Stimulated activated naive CD8-positive, alpha-beta T cell treated with anti-CD3 and anti-CD28 coated beads, Interleukin-15, Interleukin-2, amounts not matched to agents 100 U/mL and 50 U/mL, for 24 hours (primary cell): Measurements from ENCODE around the gene SNORC.
A peak's percentile ranks its signal among the peaks of the same experiment; 100 is the strongest.

ENCODE experiments used
- ATAC-seq: fragments of 150-1000 bp; cut with Tn5 transposase; one replicate; pipeline ENCODE4 v1.10.0; 2021
- DNase-seq: peaks from one replicate; pipeline ENCODE4 v3.0.0; 2021

The SNORC gene

DNA sequence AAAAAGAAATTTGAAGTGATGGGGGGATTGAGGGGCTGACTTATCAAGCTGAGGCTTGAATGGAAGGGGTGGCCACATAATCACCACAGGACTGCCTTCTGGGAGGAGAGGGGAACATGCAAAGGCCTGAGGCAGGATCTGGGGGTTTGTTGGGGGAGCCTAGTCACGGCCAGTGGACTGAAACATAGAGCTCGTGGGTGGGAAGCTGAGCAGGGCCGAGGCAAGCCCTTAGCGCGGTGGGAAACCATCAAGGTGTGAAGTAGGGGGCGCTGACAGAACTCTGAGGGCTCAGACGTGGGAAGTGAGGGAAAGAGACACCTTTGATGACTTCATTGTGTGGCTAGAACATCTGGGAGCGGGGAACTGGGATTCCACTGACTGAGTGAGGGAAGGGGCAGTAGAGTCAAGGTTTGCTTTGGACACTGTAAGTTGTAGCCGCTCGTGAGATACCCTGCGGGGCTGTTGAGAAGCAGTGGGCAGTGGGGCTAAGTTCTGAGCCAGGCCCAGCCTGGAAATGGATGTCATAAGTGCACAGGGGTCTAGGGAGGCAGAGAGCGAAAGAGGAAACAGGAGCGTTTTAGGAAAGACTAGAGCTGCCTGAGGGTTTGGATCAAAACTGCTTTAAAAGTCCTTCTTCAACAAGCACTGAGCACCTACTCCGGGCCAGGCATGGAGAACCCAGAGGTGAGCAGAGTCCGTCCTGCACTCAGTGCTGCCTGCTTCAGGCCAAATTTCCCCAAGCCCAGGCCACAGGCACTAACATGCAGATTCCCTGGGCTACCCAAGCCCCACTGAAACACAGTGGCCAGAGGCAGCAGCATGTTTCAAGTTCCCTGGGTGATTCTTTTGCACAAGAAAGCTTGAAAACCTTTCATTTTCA lies 686 bp upstream of the SNORC start:
- no peak for ATAC-seq
- DNase-seq: no peak

DNA sequence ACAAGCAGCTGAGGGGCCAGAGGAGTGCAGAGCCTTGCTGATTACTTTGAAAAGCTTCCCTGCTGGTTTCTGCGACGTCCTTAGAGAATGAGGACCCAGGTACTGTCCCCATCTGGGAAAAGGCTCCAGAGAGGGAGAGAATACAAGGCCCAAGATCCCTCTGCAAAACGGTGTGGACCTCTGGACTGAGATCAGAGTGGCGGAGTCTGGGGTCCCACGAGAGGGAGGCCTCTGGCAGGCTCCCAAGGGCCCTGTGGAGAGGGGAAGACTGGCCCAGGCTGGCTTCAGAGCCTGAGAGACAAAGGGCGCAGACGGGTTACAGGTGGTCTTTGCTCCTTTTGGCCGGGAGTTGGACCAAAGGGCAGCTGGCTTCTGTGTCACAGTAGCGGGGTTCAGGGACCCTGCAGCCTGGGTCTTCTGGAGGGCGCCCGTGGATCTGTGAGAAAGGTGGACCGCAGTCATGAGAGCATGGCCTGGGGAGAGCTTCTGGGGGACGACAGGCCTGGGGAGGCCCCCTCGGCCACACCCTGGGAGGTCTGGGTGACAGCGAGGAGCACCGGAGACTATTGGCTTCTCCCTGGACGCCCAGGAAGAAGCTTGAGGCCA lies 805 bp downstream of the SNORC start:
- DNase-seq (no peak), ATAC-seq (no peak)

- no peak for DNase-seq
- ATAC-seq: no peak
These were observed 1.4 kb downstream of the SNORC start for GRCh38 chr2:232871418-232871834.

GRCh38 chr2:232871835-232872736 lies 2.0 kb downstream of the SNORC start:
- no peak for ATAC-seq
- no peak for DNase-seq

- DNase-seq: no peak
- ATAC-seq: no peak
These were observed 2.8 kb downstream of the SNORC start for GRCh38 chr2:232872826-232873225.

GRCh38 chr2:232873292-232873908 lies 3.3 kb downstream of the SNORC start:
- no peak for ATAC-seq
- no peak for DNase-seq

DNA sequence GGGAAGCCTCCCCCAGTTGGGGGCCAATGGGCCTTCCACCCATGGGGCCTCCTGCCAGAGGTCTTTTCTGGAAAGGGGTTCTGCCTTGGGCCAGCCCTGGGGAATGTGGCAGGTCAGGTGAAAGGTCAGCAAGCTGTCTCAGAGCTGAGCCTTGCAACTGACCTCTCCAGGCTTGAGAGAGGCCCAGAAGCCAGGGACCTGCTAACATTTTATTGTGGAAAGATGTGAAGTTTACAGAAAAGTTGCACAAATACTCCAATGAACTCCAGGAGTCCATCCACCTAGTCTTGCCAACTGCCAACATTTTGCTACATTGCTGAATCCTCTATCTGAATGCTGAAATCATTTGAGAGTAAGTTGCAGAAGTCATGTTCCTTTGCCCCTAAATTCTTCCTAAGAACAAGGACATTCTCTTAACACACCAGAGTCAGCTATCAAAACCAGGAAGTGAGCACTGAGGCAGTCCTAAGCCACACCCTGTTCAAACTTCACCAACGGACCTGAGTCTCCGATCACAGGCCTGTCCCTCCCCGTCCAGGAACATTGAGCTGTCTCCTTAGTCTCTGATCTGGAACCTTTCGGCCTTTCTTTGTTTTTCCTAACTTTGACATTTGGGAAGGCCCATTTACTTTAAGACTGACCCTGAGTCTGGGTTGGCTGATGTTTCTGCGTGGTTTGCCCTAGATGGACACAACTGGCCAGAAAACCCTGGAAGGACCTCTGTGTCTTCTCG lies 4.0 kb downstream of the SNORC start:
- DNase-seq: no peak
- no peak for ATAC-seq

- DNase-seq: no peak
- no peak for ATAC-seq
These were observed 4.7 kb downstream of the SNORC start for GRCh38 chr2:232874677-232875223.

DNA sequence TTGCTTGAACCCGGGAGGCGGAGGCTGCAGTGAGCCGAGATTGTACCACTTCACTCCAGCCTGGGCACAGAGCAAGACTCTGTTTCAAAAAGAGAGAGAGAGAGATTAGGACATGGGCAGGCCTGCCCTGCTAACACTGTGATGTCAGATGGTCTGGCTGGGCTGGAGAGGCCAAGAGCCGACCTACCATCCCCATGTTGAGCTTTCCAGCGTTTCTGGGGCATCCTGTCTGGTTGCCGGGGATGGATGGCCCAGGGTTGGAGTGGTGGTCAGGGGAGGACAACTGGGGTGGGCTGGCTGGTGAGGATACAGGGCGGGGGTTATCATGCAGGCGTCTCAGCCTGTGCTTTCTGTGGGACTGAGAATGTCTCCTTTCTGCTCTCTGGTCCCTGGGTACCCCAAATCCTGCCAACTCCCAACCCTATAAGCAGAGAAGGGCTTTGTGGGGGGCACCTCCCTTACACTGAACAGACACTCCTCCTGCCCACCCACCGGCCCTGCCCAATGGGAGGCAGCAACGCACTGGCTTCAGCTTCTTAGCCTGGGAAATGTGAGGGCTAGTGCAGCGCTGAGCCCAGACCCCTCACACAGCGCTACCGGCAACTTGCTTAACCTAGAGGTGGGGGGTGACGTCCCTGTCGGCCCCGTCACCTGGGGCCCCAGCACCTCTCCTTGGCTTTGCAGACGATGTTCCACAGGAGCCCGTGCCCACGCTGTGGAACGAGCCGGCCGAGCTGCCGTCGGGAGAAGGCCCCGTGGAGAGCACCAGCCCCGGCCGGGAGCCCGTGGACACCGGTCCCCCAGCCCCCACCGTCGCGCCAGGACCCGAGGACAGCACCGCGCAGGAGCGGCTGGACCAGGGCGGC lies 5.4 kb downstream of the SNORC start:
- DNase-seq: no peak
- no peak for ATAC-seq

GRCh38 chr2:232876161-232876977 lies 6.3 kb downstream of the SNORC start:
- ATAC-seq: no peak
- DNase-seq: peak; percentile 22

DNA sequence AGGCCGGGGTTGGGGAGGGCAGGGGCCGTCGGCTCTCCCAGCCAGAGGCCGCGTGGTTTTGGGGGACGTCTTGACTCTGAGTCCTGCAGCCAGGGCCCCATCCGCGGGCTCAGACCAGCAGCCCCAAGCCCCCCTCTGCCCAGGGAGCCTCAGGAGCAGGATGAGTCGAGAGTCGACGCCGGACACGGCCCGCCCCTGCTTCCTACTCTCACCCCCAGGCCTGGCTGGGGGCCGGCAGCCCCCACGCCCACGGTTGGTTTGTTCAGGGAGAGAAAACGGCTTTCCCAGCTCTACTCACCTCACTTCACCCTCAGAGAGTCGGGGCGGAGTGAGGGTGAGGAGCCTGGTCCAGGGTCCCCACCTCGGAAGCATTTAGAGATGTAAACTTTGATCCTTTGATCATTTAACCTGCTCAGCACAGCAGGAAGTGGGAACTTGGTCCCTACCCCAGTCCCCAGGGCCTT lies 6.9 kb downstream of the SNORC start:
- DNase-seq (no peak), ATAC-seq (no peak)

GRCh38 chr2:232877940-232878511 lies 8.0 kb downstream of the SNORC start:
- no peak for DNase-seq
- ATAC-seq: no peak

GRCh38 chr2:232878855-232879617 lies 9.0 kb downstream of the SNORC start:
- ATAC-seq: no peak
- no peak for DNase-seq

DNA sequence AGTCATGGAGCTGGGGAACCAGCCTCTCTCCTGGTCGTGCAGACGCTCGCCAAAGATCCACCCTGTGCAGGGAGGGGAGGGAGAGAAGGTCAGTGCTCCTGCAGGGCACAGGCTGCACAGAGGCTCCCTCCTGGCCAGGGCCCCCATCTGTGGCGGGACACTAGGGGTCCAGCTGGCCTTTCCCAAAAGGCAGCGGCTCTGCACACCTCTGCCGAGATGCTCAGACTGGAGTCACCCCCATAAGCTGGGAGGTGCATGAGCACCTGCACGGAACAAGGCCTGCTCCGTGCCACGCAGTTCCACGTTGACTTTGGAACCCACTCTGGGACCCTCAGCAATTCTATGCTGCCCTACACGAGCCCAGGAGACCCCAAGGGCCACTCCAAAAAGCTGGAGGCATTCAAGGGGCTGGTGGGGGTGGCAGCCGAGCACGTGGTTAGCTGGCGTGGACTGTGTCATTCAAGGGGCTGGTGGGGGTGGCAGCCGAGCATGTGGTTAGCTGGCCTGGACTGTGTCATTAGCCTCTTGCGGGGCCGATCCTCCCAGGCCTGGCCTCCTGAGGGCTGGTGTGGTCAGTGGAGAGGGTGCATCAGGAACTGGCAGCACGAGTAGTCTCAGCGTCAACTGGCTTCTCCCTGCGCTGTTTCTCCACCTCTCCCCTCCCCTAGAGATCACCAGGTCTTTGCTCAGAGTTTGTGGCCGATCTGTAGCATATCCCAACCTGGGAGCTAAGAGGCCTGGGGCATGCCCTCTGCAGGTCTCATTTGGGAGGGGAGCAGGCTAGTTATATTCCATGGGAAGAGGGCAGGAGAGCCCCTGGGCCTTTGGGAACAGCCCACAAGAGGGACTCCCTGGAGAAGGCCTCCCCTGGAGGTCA lies 9.8 kb downstream of the SNORC start:
- no peak for DNase-seq
- ATAC-seq: no peak

GRCh38 chr2:232880764-232881351 lies 10.8 kb downstream of the SNORC start:
- ATAC-seq (no peak), DNase-seq (no peak)

DNA sequence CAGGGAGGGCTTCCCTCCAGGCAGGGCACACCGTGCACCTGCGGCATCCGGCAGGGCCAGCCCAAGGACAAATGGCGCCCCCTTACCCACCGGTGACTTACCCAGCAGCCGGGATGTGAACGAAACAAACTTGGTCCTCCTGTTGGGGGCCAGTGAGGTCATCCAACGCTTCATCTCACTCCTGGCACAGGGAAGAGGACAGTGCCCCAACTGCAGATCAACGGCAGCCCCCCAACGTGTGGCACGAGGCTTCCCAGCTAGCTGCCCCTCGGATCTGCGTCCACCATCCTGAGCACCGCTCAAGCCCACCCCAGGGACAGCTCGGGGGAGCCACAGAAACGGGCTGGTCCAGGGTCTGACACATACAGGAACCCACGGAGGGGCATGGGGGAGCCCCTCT lies 12.0 kb downstream of the SNORC start:
- no peak for ATAC-seq
- DNase-seq: no peak
